Skeletal muscle satellite cell (primary cell): ENCODE measurements around the gene TIMM22.

Source experiments
- H3K27me3 ChIP-seq: 2 replicates; pipeline ENCODE4 v1.7.0; 2013; ENCODE audit warnings: low read length; ENCODE audit not compliant: control insufficient read depth, insufficient read depth
- H3K36me3 ChIP-seq: 2 replicates; pipeline ENCODE4 v1.7.0; 2013; ENCODE audit warnings: mild to moderate bottlenecking, control low read depth, low read length; ENCODE audit not compliant: insufficient read depth
- H3K4me1 ChIP-seq: 2 replicates; pipeline ENCODE4 v1.7.0; 2013; ENCODE audit warnings: low read length; ENCODE audit not compliant: control insufficient read depth, insufficient read depth
- H3K4me2 ChIP-seq: 2 replicates; pipeline ENCODE4 v1.7.0; 2013; ENCODE audit warnings: mild to moderate bottlenecking, low read length
- H3K4me3 ChIP-seq: 2 replicates; pipeline ENCODE4 v1.7.0; 2013; ENCODE audit warnings: low read length
- H3K9ac ChIP-seq: 2 replicates; pipeline ENCODE4 v1.7.0; 2013; ENCODE audit warnings: mild to moderate bottlenecking, low read depth, low read length, moderate library complexity
- H3K9me3 ChIP-seq: replicated peaks from 2 replicates; pipeline ENCODE4 v1.7.0; 2013; ENCODE audit warnings: mild to moderate bottlenecking, control low read depth, low read length

The TIMM22 gene

DNA sequence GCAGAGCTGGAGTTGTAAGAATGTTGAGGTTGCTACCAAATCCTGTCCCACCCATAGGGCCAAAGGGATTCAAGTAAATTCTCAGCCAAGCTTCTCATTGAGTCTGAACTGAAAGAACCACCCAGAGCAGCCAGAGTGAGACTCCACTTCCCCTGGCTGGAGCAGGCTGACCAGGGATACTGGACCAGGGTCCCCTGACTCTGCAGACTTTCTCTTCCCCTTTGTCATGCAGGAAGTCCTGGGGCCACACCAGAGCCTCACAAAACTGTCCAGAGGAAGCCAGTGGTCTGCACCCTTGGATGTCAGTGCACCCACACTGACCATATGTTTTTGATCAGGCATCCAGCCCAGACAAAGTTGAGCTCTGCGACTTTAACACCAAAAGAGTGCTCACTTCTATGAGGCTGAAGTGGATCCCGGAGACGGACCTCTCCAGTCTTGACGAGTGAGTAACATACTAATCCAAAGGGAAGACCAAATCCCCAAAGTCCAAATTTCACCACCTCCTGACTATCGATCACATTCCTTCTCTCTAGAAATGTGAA lies 21.5 kb upstream of the TIMM22 start:
- no peak overlapping the region for H3K9ac ChIP-seq
- H3K4me3 ChIP-seq, result no peak overlapping the region
- H3K27me3 ChIP-seq, result peaks cover 18% of the 10 kb centered on the region
- H3K9me3 ChIP-seq, result no peaks in the 10 kb centered on the region
- no peaks in the 10 kb centered on the region for H3K36me3 ChIP-seq
- peaks cover 7% of the 10 kb centered on the region for H3K4me1 ChIP-seq
- H3K4me2 ChIP-seq, result no peak overlapping the region

DNA sequence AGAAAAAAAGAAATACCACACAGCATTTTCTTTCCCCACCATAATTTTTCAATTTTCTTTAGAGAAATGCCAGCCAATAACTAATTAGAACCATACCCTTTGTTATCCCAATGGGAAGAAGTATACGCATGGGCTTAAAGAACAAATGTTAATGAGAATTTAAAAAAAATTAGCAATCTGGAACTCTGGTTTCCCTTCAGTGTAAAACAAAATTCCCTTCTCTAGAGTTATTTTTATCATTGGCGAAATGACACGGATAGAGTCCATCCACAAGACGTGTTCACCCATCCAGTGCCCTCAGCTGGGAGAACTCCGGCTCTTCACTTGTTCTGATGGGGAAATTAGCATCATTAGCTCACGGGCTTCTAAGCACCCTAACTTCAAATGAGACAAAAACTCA lies 20.6 kb upstream of the TIMM22 start:
- peaks cover 7% of the 10 kb centered on the region for H3K4me1 ChIP-seq
- no peak overlapping the region for H3K4me2 ChIP-seq
- no peaks in the 10 kb centered on the region for H3K9me3 ChIP-seq
- no peaks in the 10 kb centered on the region for H3K36me3 ChIP-seq
- H3K27me3 ChIP-seq, result peaks cover 16% of the 10 kb centered on the region
- no peak overlapping the region for H3K9ac ChIP-seq
- no peak overlapping the region for H3K4me3 ChIP-seq

- Histone ChIP-seq H3K4me2 (no peak overlapping the region), H3K4me1 (peaks cover 7% of the 10 kb centered on the region), H3K9me3 (no peaks in the 10 kb centered on the region), H3K9ac (no peak overlapping the region), H3K27me3 (peaks cover 16% of the 10 kb centered on the region), H3K36me3 (no peaks in the 10 kb centered on the region), H3K4me3 (no peak overlapping the region)
Observed at GRCh38 chr17:977166-977565, 19.8 kb upstream of the TIMM22 start.

- peak overlapping the region; percentile 88 for H3K4me2 ChIP-seq
- H3K27me3 ChIP-seq, result peaks cover 16% of the 10 kb centered on the region
- peak overlapping the region; percentile 72 for H3K4me3 ChIP-seq
- no peaks in the 10 kb centered on the region for H3K9me3 ChIP-seq
- H3K4me1 ChIP-seq, result peaks cover 7% of the 10 kb centered on the region
- peak overlapping the region; percentile 44 for H3K9ac ChIP-seq
- H3K36me3 ChIP-seq, result no peaks in the 10 kb centered on the region
Observed at GRCh38 chr17:978103-979093, 18.5 kb upstream of the TIMM22 start.

- peaks cover 7% of the 10 kb centered on the region for H3K4me1 ChIP-seq
- peaks cover 16% of the 10 kb centered on the region for H3K27me3 ChIP-seq
- no peaks in the 10 kb centered on the region for H3K36me3 ChIP-seq
- peak overlapping the region; percentile 88 for H3K4me3 ChIP-seq
- no peaks in the 10 kb centered on the region for H3K9me3 ChIP-seq
- peak overlapping the region; percentile 65 for H3K9ac ChIP-seq
- H3K4me2 ChIP-seq, result peak overlapping the region; percentile 92
Observed at GRCh38 chr17:979212-979538, 17.8 kb upstream of the TIMM22 start.

DNA sequence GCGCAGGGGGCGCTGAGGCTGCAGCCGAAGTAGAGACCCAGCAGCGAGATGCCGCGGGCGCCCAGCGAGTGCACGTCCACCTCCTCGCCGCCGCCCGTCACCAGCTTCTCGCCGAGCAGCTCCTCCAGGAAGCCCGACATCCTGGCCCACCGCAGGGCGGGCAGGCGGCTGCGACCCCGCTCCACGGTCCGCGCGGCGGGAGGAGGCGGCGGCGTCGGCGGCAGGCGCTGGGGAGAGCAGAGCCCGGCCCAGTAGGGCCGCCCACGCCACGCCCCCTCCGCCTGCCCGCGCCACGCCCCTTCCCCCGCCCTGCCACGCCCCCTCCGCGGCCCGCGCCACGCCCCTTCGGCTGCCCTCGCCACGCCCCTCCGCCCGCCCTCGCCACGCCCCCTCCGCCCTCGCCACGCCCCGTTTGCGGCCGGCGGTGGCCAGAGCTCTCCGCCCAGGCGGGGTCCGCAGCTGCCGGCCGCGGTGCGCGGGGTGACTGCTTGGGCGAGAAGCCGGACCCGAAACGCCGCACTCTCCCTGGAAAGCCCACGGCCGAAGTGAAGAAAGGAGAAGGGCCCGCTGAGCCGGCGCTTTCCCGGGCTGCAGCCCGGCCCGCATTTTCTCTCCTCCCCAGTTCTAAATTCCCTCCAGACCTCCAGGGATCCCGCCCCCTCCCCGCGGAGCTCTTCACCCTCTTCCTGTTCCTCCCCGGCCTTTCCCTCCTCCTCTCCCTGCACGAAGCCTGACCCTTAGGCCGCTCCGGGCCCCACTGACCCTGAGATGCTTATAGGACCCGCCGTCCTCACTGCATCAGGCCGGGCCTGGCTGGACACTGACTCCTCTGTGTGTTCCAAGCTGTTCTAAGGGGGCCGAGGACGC lies 17.2 kb upstream of the TIMM22 start, which contains the start of gene NXN:
TSS of gene NXN (minus strand) at position 238 of the 867 bp plus-strand sequence.
- peak within 1 kb of the TSS; percentile 65 for H3K9ac ChIP-seq
- H3K4me2 ChIP-seq, result peak within 1 kb of the TSS; percentile 92
- H3K9me3 ChIP-seq, result no peaks in the 10 kb centered on the region
- H3K27me3 ChIP-seq, result peaks cover 16% of the 10 kb centered on the region
- peak within 1 kb of the TSS; percentile 88 for H3K4me3 ChIP-seq
- H3K36me3 ChIP-seq, result no peaks in the 10 kb centered on the region
- peaks cover 7% of the 10 kb centered on the region for H3K4me1 ChIP-seq

DNA sequence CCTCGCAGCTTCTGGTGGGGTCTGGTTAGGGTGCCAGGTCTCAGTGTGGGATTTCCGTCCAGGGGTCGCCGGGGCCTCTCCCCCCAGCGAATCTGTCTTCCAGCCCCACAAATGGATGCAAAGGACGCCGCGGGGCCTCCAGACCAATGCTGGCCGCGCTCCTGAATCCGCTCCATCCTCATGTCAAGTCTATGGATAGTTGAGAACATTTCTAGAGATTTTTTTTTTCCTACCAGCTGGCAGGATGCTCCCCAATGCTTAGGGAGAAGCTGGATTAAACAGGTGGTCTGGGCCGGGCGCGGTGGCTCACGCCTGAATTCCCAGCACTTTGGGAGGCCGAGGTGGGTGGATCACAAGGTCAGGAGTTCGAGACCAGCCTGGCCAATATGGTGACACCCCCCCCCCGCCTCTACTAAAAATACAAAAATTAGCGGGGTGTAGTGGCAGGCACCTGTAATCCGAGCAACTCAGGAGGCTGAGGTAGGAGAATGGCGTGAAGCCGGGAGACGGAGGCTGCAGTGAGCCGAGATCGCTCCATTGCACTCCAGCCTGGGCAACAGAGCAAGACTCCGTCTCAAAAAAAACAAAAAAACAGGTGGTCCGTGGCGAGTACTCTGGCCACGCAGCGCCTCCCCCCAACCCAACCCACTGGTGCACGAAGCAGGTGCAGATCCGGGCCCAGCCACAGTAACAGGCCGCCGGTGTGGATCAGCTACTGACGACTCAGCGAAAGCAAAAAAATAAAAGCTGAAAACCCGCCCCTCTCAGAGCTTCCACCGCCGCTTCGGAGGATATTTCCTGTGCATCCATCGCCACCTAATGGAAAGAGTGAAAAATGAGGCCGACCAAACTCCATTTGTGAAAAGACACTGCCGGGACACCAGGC lies 16.3 kb upstream of the TIMM22 start:
- Histone ChIP-seq H3K4me1 (peaks cover 7% of the 10 kb centered on the region), H3K9ac (peak overlapping the region; percentile 54), H3K4me3 (peak overlapping the region; percentile 88), H3K4me2 (peak overlapping the region; percentile 83), H3K36me3 (no peaks in the 10 kb centered on the region), H3K9me3 (no peaks in the 10 kb centered on the region), H3K27me3 (peaks cover 12% of the 10 kb centered on the region)

DNA sequence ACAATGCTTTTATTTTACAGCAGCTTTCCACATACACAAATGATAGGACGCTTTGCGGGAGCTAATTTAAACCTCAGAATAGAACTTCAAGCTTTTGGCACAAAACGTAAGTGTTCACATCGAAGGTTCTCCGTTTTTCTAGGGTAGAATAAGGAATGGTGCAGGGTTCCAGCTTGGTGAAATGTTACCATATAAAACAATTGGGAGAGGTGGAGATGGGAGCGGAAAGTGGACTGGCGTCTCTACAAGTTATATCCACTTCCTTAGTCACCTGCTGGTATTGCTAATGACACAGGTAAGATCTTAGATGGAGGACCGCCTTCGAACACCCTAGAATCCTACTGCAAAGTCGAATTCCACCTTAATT lies 15.7 kb upstream of the TIMM22 start:
- Histone ChIP-seq H3K36me3 (no peaks in the 10 kb centered on the region), H3K9me3 (no peaks in the 10 kb centered on the region), H3K4me1 (peaks cover 7% of the 10 kb centered on the region), H3K27me3 (peaks cover 10% of the 10 kb centered on the region), H3K4me3 (no peak overlapping the region), H3K9ac (no peak overlapping the region), H3K4me2 (peak overlapping the region; percentile 29)

- no peak overlapping the region for H3K9ac ChIP-seq
- H3K4me1 ChIP-seq, result peaks cover 3% of the 10 kb centered on the region
- no peaks in the 10 kb centered on the region for H3K27me3 ChIP-seq
- no peaks in the 10 kb centered on the region for H3K36me3 ChIP-seq
- H3K9me3 ChIP-seq, result no peaks in the 10 kb centered on the region
- H3K4me3 ChIP-seq, result no peak overlapping the region
- H3K4me2 ChIP-seq, result no peak overlapping the region
Observed at GRCh38 chr17:983921-984320, 13.0 kb upstream of the TIMM22 start.

DNA sequence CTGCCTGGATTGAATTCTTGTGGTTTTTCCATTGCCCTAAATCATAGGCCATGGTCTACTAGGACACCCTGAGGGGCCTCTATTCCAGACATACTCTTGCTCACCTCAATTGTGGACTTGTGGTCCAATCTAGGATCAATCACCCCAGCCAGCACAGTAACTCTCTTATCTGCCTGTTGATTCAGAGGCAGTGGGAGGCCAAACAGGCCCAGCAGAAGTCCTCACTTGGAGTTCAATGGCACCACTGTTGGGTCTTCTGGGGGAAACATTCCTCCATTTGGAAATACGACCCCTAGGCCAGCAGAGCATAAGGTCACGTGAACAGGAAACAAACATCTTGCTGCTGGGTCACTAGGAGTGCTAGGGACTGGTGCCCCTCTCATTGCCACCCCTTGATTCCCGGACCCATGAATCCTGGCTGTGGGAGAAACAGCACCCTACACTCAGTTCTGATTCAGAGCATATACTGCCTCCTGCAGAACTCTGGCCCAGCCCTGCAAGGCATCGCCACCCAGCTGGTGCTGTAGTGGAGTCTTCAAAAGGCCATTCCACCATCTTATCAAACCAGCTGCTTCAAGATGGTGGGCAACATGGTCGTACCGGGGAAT lies 10.5 kb upstream of the TIMM22 start:
- H3K4me3 ChIP-seq, result no peak overlapping the region
- H3K9ac ChIP-seq, result no peak overlapping the region
- H3K36me3 ChIP-seq, result no peaks in the 10 kb centered on the region
- H3K4me1 ChIP-seq, result no peaks in the 10 kb centered on the region
- no peaks in the 10 kb centered on the region for H3K9me3 ChIP-seq
- no peaks in the 10 kb centered on the region for H3K27me3 ChIP-seq
- no peak overlapping the region for H3K4me2 ChIP-seq
